Stomach (tissue), 4 donors: ENCODE data around the gene MUSTN1.

Source experiments
- EP300 ChIP-seq: sonication (generic); formaldehyde crosslinking; IDR thresholded peaks from one replicate; pipeline ENCODE4 v1.6.1; 2017; ENCODE audit warnings: antibody characterized with exemption
- TF ChIP-seq, protein P1 (sequence below), 7 experiments: fragments of 450-650 bp in 4 of 7; fragments of 200-600 bp in 3 of 7; sonication (generic) in 3 of 7; IDR thresholded peaks; one replicate each; pipeline ENCODE4 v1.5.1; 2016 to 2019; ENCODE audit warnings: antibody characterized with exemption in 7 of 7, control low read depth in 2 of 7, mild to moderate bottlenecking in 1 of 7

DNA sequence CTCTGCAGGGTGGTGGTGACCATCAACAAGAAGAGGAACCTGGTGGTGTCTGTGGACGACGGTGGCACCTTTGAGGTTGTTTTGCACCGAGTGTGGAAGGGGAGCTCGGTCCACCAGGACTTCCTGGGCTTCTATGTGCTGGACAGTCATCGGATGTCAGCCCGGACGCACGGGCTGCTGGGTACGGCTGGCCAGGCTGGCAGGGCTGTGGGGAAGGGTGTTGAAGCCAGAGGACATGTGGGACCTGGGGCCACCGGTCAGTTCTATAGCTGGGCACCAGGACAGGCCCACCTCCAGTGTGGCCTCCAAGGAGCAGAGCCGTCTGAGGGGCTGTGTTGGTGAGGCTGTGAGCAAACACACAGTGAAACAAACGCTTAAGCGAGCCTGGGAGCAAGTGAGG lies 44.1 kb downstream of the MUSTN1 start:
- TF ChIP-seq, protein P1, sequence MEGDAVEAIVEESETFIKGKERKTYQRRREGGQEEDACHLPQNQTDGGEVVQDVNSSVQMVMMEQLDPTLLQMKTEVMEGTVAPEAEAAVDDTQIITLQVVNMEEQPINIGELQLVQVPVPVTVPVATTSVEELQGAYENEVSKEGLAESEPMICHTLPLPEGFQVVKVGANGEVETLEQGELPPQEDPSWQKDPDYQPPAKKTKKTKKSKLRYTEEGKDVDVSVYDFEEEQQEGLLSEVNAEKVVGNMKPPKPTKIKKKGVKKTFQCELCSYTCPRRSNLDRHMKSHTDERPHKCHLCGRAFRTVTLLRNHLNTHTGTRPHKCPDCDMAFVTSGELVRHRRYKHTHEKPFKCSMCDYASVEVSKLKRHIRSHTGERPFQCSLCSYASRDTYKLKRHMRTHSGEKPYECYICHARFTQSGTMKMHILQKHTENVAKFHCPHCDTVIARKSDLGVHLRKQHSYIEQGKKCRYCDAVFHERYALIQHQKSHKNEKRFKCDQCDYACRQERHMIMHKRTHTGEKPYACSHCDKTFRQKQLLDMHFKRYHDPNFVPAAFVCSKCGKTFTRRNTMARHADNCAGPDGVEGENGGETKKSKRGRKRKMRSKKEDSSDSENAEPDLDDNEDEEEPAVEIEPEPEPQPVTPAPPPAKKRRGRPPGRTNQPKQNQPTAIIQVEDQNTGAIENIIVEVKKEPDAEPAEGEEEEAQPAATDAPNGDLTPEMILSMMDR (IDR thresholded peaks at IDR 0.05), result no peak
- no peak for TF ChIP-seq EP300
